ENCODE measurements around the gene SLC36A2. TPM values are rescaled to one million over a fixed set of nuclear protein-coding genes. Genes with fewer than 3 reads are reported as not detected.
A peak's percentile ranks its signal among the peaks of the same experiment; 100 is the strongest.

SLC36A2 gene
- not detected in 2 replicates for total RNA-seq (2022)
- not detected for Bru-seq, nascent RNA
- BruChase-seq, experiment 1, labeled RNA remaining after a 2-hour chase, result percentile 7 among the genes with signal in this experiment
- BruChase-seq, experiment 2, labeled RNA remaining after a 6-hour chase, result percentile 3 among the genes with signal in this experiment
- long read RNA-seq, result 0 reads

- intact Hi-C loops (cut with micrococcal nuclease; ENCODE audit: unreplicated experiment), result no loop called here
- H3K27ac Mint-ChIP-seq (ENCODE audit: unreplicated experiment), result no peak within 1 kb of the TSS
- H3K4me1 ChIP-seq, result 0 out of 2 replicates have a peak, but pooled peaks cover 3% of the 10 kb centered on the region
- no peaks in the 10 kb centered on the region for H3K9me3 Mint-ChIP-seq (ENCODE audit: unreplicated experiment)
- CTCF ChIA-PET, result no interaction called here
- no peaks in the 10 kb centered on the region for H3K27me3 ChIP-seq (replicated peaks; ENCODE audit: control insufficient read depth, insufficient read depth, low read length)
- POLR2A ChIA-PET, result no interaction called here
- no peak for DNase-seq
- H3K4me3 Mint-ChIP-seq (ENCODE audit: unreplicated experiment), result no peak within 1 kb of the TSS
- BruUV-seq (replicated peaks), result no TSS peak
- H3K36me3 Mint-ChIP-seq (ENCODE audit: insufficient read depth, unreplicated experiment), result no peaks in the 10 kb centered on the region
- no peak for TF ChIP-seq CTCF (IDR thresholded peaks at IDR 0.05; ENCODE audit: insufficient read depth in 1 of 2, low read depth in 1 of 2, low read length in 1 of 2, severe bottlenecking in 1 of 2, unreplicated experiment in 1 of 2)
- no peak within 1 kb of the TSS for H3K4me3 ChIP-seq (ENCODE audit: low read depth, low read length)
- H3K27me3 Mint-ChIP-seq (ENCODE audit: insufficient read depth, unreplicated experiment), result peaks cover under 1% of the 10 kb centered on the region
- no peaks in the 10 kb centered on the region for H3K36me3 ChIP-seq (ENCODE audit: control insufficient read depth, insufficient read depth, low read length)
- no peaks in the 10 kb centered on the region for H3K4me1 Mint-ChIP-seq (ENCODE audit: low read depth, unreplicated experiment)
- no peaks in the 10 kb centered on the region; the same call in 1 of the 2 replicates for H3K9me3 ChIP-seq
Observed at GRCh38 chr5:151347369-151347768, at the start of gene SLC36A2. Gene SLC36A2, minus strand, starts transcription at chr5:151347559. Its CDS starts 99 bp downstream, at chr5:151347460.

GRCh38 chr5:151388960-151389359 is 41.6 kb upstream of the SLC36A2 start:
- intact Hi-C loops (cut with micrococcal nuclease; ENCODE audit: unreplicated experiment), result no loop called here
- no peak overlapping the region for H3K4me3 Mint-ChIP-seq (ENCODE audit: unreplicated experiment)
- H3K27ac Mint-ChIP-seq (ENCODE audit: unreplicated experiment), result no peak overlapping the region
- Histone ChIP-seq H3K36me3 (ENCODE audit: control insufficient read depth, insufficient read depth, low read length) (no peaks in the 10 kb centered on the region), H3K9me3 (no peaks in the 10 kb centered on the region), H3K4me3 (ENCODE audit: low read depth, low read length) (no peak overlapping the region), H3K4me1 (no peaks in the 10 kb centered on the region), H3K27me3 (replicated peaks; ENCODE audit: control insufficient read depth, insufficient read depth, low read length) (no peaks in the 10 kb centered on the region)
- no peak for TF ChIP-seq CTCF (IDR thresholded peaks at IDR 0.05; ENCODE audit: insufficient read depth in 1 of 2, low read depth in 1 of 2, low read length in 1 of 2, severe bottlenecking in 1 of 2, unreplicated experiment in 1 of 2)
- H3K36me3 Mint-ChIP-seq (ENCODE audit: insufficient read depth, unreplicated experiment), result no peaks in the 10 kb centered on the region
- no peaks in the 10 kb centered on the region for H3K9me3 Mint-ChIP-seq (ENCODE audit: unreplicated experiment)
- H3K4me1 Mint-ChIP-seq (ENCODE audit: low read depth, unreplicated experiment), result peaks cover 12% of the 10 kb centered on the region
- H3K27me3 Mint-ChIP-seq (ENCODE audit: insufficient read depth, unreplicated experiment), result no peaks in the 10 kb centered on the region
- no peak for DNase-seq
- no TSS peak for BruUV-seq (replicated peaks)
- ChIA-PET CTCF (no interaction called here), POLR2A (no interaction called here)

- ChIA-PET POLR2A (no interaction called here), CTCF (interaction anchor here (0.5 to 1.0 kb wide), 6 partner anchors 48 to 268 kb away, joined by 3 to 5 read pairs (median 3); partner anchors contain the start of gene SLC36A1)
- Histone ChIP-seq H3K27me3 (replicated peaks; ENCODE audit: control insufficient read depth, insufficient read depth, low read length) (no peaks in the 10 kb centered on the region), H3K36me3 (ENCODE audit: control insufficient read depth, insufficient read depth, low read length) (no peaks in the 10 kb centered on the region), H3K4me3 (ENCODE audit: low read depth, low read length) (no peak overlapping the region), H3K9me3 (no peaks in the 10 kb centered on the region; the same call in 1 of the 2 replicates), H3K4me1 (no peaks in the 10 kb centered on the region)
- Mint-ChIP-seq H3K4me1 (ENCODE audit: low read depth, unreplicated experiment) (peaks cover 11% of the 10 kb centered on the region), H3K27me3 (ENCODE audit: insufficient read depth, unreplicated experiment) (no peaks in the 10 kb centered on the region), H3K27ac (ENCODE audit: unreplicated experiment) (no peak overlapping the region), H3K36me3 (ENCODE audit: insufficient read depth, unreplicated experiment) (no peaks in the 10 kb centered on the region), H3K9me3 (ENCODE audit: unreplicated experiment) (no peaks in the 10 kb centered on the region), H3K4me3 (ENCODE audit: unreplicated experiment) (no peak overlapping the region)
- no peak for TF ChIP-seq CTCF (IDR thresholded peaks at IDR 0.05; ENCODE audit: insufficient read depth in 1 of 2, low read depth in 1 of 2, low read length in 1 of 2, severe bottlenecking in 1 of 2, unreplicated experiment in 1 of 2)
- BruUV-seq (replicated peaks), result no TSS peak
- intact Hi-C loops (cut with micrococcal nuclease; ENCODE audit: unreplicated experiment), result loop anchor here (1.0 to 5.0 kb wide), 4 partner anchors 43 to 116 kb away; partner anchors contain the start of gene SLC36A1
- DNase-seq, result no peak
Observed at GRCh38 chr5:151384106-151384505, 36.7 kb upstream of the SLC36A2 start.
